GM18498 (cell line): Measurements from ENCODE around the gene TNFRSF25.

Source experiments
- ATAC-seq: cut with Tn5 transposase; IDR thresholded peaks from one replicate; pipeline ENCODE4 v1.9.1; 2021; ENCODE audit warnings: mild to moderate bottlenecking, moderate library complexity; ENCODE audit not compliant: unreplicated experiment

TNFRSF25 gene

GRCh38 chr1:6419804-6420453 lies 46.0 kb downstream of the TNFRSF25 start, which contains the start of gene HES2:
Gene HES2, minus strand, starts transcription at chr1:6419919. Its CDS starts 99 bp downstream, at chr1:6419820.
- no peak for ATAC-seq

- no peak for ATAC-seq
These were observed 46.6 kb downstream of the TNFRSF25 start for GRCh38 chr1:6419397-6419803.

GRCh38 chr1:6418668-6419396 lies 47.1 kb downstream of the TNFRSF25 start:
- ATAC-seq: no peak

GRCh38 chr1:6417961-6418667 lies 47.9 kb downstream of the TNFRSF25 start:
- ATAC-seq: no peak

GRCh38 chr1:6416906-6417305 lies 49.1 kb downstream of the TNFRSF25 start:
- ATAC-seq: no peak

- ATAC-seq: no peak
These were observed 49.7 kb downstream of the TNFRSF25 start for GRCh38 chr1:6416295-6416656.

- ATAC-seq: no peak
These were observed 50.9 kb downstream of the TNFRSF25 start for GRCh38 chr1:6414881-6415626.

- ATAC-seq: peak; percentile 89
These were observed 51.5 kb downstream of the TNFRSF25 start for GRCh38 chr1:6414443-6414844.

- no peak for ATAC-seq
These were observed 53.1 kb downstream of the TNFRSF25 start for GRCh38 chr1:6412896-6413295.
